Keratinocyte (primary cell): ENCODE results near the gene KCTD8.

Experiments used
- CTCF ChIP-seq, 3 experiments: IDR thresholded peaks in 1 of 3; conservative IDR thresholded peaks in 1 of 3; optimal IDR thresholded peaks in 1 of 3; 2 replicates in 2 of 3; 3 replicates in 1 of 3; pipeline versions ENCODE3 to v1.5.1; 2011; ENCODE audit warnings: low read length in 3 of 3, mild to moderate bottlenecking in 3 of 3, moderate library complexity in 2 of 3, control low read depth in 1 of 3, inconsistent platforms in 1 of 3; ENCODE audit not compliant: insufficient read depth in 2 of 3; ENCODE audit errors: extremely low read depth in 1 of 3
- EZH2 ChIP-seq: IDR thresholded peaks from one replicate; pipeline ENCODE4 v1.6.1; 2012; ENCODE audit warnings: inconsistent platforms, mild to moderate bottlenecking, low read length, moderate library complexity

- TF ChIP-seq EZH2 (no peak), CTCF (optimal IDR thresholded peaks at IDR 0.05 in 1 of 3, IDR thresholded peaks at IDR 0.05 in 1 of 3, conservative IDR thresholded peaks at IDR 0.05 in 1 of 3; ENCODE audit: extremely low read depth in 1 of 3, insufficient read depth in 2 of 3, low read length in 3 of 3) (no peak)
Measured at GRCh38 chr4:44157611-44158277, 290.9 kb downstream of the KCTD8 start.
